GM12878 (cell line): Measurements from ENCODE around the gene NOC4L.

Experiments used
- ATF3 ChIP-seq: IDR thresholded peaks from 2 replicates; pipeline ENCODE4 v1.6.1; 2011; ENCODE audit warnings: low read depth, mild to moderate bottlenecking, low read length, moderate library complexity, borderline replicate concordance; ENCODE audit errors: extremely low read depth
- CEBPB ChIP-seq, 2 experiments: fragments of 150-350 bp in 1 of 2; IDR thresholded peaks; 2 replicates each; pipeline ENCODE4 v1.6.1; 2012 to 2014; ENCODE audit warnings: low read depth in 2 of 2, low read length in 2 of 2, borderline replicate concordance in 1 of 2, inconsistent platforms in 1 of 2
- ELK1 ChIP-seq: IDR thresholded peaks from 2 replicates; pipeline ENCODE4 v1.6.1; 2012; ENCODE audit warnings: low read depth, low read length, improper control_type of control experiment
- FOS ChIP-seq: IDR thresholded peaks from 3 replicates; pipeline ENCODE4 v1.6.1; 2011; ENCODE audit warnings: borderline replicate concordance; ENCODE audit not compliant: insufficient read length; ENCODE audit errors: extremely low read depth
- JUND ChIP-seq: IDR thresholded peaks from 2 replicates; pipeline ENCODE4 v1.6.1; 2012; ENCODE audit warnings: low read depth, mild to moderate bottlenecking, low read length, improper control_type of control experiment, moderate library complexity
- RCOR1 ChIP-seq: conservative IDR thresholded peaks from 2 replicates; pipeline ENCODE4 v1.6.1; 2012; ENCODE audit warnings: low read depth, low read length, improper control_type of control experiment
- SRF ChIP-seq, 2 experiments: IDR thresholded peaks; 2 replicates each; pipeline ENCODE4 v1.6.1; 2011; ENCODE audit warnings: low read depth in 2 of 2, low read length in 2 of 2, mild to moderate bottlenecking in 1 of 2, moderate library complexity in 1 of 2
- TAF1 ChIP-seq: IDR thresholded peaks from 2 replicates; pipeline ENCODE4 v1.6.1; 2011; ENCODE audit warnings: mild to moderate bottlenecking, low read depth, low read length, borderline replicate concordance
- ZNF274 ChIP-seq: IDR thresholded peaks from one replicate; pipeline ENCODE4 v1.8.0; 2011; ENCODE audit not compliant: insufficient read length, insufficient read depth
- TF ChIP-seq, protein P1 (sequence below): IDR thresholded peaks from 2 replicates; pipeline ENCODE4 v1.6.1; 2012; ENCODE audit warnings: low read length, inconsistent platforms
- TF ChIP-seq, protein P2 (sequence below), 3 experiments: IDR thresholded peaks in 2 of 3; conservative IDR thresholded peaks in 1 of 3; 2 replicates each; pipeline ENCODE4 v1.5.1; 2011; ENCODE audit warnings: low read depth in 3 of 3, low read length in 3 of 3, mild to moderate bottlenecking in 3 of 3, control low read depth in 2 of 3, moderate library complexity in 2 of 3, inconsistent platforms in 1 of 3, mixed read lengths in 1 of 3; ENCODE audit not compliant: control insufficient read depth in 2 of 3, insufficient read depth in 1 of 3; ENCODE audit errors: extremely low read depth in 1 of 3
- TF ChIP-seq, protein P3 (sequence below): fragments of 150-350 bp; IDR thresholded peaks from 2 replicates; pipeline ENCODE4 v1.6.1; 2014; ENCODE audit warnings: mild to moderate bottlenecking, low read depth, low read length

DNA sequence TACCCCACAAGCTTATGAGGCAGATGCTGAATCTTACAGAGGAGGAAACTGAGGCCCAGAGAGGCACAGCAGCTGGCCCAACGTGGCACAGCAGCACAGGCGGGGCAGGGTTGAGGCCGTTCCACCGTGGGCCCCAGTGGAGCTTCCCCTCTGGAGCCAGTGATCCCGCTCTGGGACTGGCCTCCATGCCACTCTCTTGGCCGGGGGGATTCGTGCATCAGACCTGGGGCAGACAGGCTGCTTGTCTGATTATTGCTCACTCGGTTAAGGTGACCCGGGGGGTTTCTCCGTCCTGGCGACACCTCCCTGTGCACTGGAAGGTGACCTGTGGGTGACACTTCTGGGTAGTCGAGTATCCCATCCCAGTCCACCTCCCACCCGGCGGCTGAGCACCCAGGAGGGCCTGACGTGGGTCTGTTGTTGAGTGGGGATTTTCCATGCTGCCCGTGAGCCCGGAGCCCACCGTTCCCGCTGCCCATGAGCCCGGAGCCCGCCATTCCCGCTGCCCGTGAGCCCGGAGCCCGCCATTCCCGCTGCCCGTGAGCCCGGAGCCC lies 27.8 kb downstream of the NOC4L start:
- TF ChIP-seq CEBPB (IDR thresholded peaks at IDR 0.05; ENCODE audit: borderline replicate concordance in 1 of 2, low read depth in 2 of 2, low read length in 2 of 2) (no peak), ZNF274 (no peak), ATF3 (no peak), FOS (no peak), ELK1 (no peak), TAF1 (no peak), RCOR1 (no peak), SRF (IDR thresholded peaks at IDR 0.05; ENCODE audit: low read depth in 2 of 2, low read length in 2 of 2) (no peak), JUND (no peak)
- TF ChIP-seq, protein P1, sequence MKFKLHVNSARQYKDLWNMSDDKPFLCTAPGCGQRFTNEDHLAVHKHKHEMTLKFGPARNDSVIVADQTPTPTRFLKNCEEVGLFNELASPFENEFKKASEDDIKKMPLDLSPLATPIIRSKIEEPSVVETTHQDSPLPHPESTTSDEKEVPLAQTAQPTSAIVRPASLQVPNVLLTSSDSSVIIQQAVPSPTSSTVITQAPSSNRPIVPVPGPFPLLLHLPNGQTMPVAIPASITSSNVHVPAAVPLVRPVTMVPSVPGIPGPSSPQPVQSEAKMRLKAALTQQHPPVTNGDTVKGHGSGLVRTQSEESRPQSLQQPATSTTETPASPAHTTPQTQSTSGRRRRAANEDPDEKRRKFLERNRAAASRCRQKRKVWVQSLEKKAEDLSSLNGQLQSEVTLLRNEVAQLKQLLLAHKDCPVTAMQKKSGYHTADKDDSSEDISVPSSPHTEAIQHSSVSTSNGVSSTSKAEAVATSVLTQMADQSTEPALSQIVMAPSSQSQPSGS, result no peak
- TF ChIP-seq, protein P2, sequence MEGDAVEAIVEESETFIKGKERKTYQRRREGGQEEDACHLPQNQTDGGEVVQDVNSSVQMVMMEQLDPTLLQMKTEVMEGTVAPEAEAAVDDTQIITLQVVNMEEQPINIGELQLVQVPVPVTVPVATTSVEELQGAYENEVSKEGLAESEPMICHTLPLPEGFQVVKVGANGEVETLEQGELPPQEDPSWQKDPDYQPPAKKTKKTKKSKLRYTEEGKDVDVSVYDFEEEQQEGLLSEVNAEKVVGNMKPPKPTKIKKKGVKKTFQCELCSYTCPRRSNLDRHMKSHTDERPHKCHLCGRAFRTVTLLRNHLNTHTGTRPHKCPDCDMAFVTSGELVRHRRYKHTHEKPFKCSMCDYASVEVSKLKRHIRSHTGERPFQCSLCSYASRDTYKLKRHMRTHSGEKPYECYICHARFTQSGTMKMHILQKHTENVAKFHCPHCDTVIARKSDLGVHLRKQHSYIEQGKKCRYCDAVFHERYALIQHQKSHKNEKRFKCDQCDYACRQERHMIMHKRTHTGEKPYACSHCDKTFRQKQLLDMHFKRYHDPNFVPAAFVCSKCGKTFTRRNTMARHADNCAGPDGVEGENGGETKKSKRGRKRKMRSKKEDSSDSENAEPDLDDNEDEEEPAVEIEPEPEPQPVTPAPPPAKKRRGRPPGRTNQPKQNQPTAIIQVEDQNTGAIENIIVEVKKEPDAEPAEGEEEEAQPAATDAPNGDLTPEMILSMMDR (IDR thresholded peaks at IDR 0.05 in 2 of 3, conservative IDR thresholded peaks at IDR 0.05 in 1 of 3; ENCODE audit: control insufficient read depth in 2 of 3, extremely low read depth in 1 of 3, insufficient read depth in 1 of 3, low read depth in 3 of 3, low read length in 3 of 3), result no peak
- TF ChIP-seq, protein P3, sequence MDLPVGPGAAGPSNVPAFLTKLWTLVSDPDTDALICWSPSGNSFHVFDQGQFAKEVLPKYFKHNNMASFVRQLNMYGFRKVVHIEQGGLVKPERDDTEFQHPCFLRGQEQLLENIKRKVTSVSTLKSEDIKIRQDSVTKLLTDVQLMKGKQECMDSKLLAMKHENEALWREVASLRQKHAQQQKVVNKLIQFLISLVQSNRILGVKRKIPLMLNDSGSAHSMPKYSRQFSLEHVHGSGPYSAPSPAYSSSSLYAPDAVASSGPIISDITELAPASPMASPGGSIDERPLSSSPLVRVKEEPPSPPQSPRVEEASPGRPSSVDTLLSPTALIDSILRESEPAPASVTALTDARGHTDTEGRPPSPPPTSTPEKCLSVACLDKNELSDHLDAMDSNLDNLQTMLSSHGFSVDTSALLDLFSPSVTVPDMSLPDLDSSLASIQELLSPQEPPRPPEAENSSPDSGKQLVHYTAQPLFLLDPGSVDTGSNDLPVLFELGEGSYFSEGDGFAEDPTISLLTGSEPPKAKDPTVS, result no peak
